Transverse colon (tissue), 4 donors: ENCODE results near the gene PP2D1.

ENCODE experiments used
- EP300 ChIP-seq: sonication (generic); formaldehyde crosslinking; IDR thresholded peaks from one replicate; pipeline ENCODE4 v1.6.1; 2017; ENCODE audit warnings: antibody characterized with exemption, low read depth
- POLR2A ChIP-seq: fragments of 450-650 bp; IDR thresholded peaks from one replicate; pipeline ENCODE4 v1.6.1; 2016; ENCODE audit warnings: antibody characterized with exemption, mild to moderate bottlenecking, moderate library complexity
- POLR2AphosphoS5 ChIP-seq, 3 donors: sonication (generic); formaldehyde crosslinking; IDR thresholded peaks; one replicate each; pipeline ENCODE4 v1.6.1; 2016; ENCODE audit warnings: antibody characterized with exemption in 3 of 3
- TF ChIP-seq, protein P1 (sequence below), 5 experiments: fragments of 200-600 bp in 3 of 5; fragments of 450-650 bp in 2 of 5; sonication (generic) in 3 of 5; IDR thresholded peaks; 1 replicate in 2 of 5; 2 replicates in 3 of 5; pipeline ENCODE4 v1.5.1; 2016 to 2017; ENCODE audit warnings: antibody characterized with exemption in 5 of 5, inconsistent platforms in 3 of 5, mild to moderate bottlenecking in 2 of 5, moderate library complexity in 1 of 5

DNA sequence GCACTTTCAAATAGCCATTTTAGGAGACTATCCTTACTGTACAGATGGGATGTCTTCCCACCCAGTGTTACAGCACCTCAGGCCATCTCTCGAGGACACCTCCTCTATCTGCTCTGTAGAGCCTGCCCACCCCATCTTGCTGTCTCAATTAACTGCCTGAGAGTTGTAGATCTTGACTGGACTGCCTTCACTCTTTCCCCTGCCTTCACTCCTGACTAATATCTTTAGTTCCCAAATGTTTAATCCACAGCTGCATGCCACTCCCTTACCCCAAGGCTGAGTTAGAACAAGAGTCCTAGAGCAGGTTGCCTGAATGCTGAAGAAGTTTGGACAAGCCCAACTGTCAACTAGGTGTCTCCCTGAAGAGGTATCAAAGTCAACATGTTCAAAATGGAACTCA, 1.3 kb upstream of the PP2D1 start:
- TF ChIP-seq POLR2AphosphoS5 (IDR thresholded peaks at IDR 0.05) (no peak), POLR2A (no peak), EP300 (no peak)
- TF ChIP-seq, protein P1, sequence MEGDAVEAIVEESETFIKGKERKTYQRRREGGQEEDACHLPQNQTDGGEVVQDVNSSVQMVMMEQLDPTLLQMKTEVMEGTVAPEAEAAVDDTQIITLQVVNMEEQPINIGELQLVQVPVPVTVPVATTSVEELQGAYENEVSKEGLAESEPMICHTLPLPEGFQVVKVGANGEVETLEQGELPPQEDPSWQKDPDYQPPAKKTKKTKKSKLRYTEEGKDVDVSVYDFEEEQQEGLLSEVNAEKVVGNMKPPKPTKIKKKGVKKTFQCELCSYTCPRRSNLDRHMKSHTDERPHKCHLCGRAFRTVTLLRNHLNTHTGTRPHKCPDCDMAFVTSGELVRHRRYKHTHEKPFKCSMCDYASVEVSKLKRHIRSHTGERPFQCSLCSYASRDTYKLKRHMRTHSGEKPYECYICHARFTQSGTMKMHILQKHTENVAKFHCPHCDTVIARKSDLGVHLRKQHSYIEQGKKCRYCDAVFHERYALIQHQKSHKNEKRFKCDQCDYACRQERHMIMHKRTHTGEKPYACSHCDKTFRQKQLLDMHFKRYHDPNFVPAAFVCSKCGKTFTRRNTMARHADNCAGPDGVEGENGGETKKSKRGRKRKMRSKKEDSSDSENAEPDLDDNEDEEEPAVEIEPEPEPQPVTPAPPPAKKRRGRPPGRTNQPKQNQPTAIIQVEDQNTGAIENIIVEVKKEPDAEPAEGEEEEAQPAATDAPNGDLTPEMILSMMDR (IDR thresholded peaks at IDR 0.05): no peak
